ENCODE data around the gene NAA50. TPM values are rescaled to one million over a fixed set of nuclear protein-coding genes. Genes with fewer than 3 reads are reported as not detected.
A peak's percentile ranks its signal among the peaks of the same experiment; 100 is the strongest.

NAA50 gene
- total RNA-seq, 1 donor from 2014 or later: 208 TPM

DNA sequence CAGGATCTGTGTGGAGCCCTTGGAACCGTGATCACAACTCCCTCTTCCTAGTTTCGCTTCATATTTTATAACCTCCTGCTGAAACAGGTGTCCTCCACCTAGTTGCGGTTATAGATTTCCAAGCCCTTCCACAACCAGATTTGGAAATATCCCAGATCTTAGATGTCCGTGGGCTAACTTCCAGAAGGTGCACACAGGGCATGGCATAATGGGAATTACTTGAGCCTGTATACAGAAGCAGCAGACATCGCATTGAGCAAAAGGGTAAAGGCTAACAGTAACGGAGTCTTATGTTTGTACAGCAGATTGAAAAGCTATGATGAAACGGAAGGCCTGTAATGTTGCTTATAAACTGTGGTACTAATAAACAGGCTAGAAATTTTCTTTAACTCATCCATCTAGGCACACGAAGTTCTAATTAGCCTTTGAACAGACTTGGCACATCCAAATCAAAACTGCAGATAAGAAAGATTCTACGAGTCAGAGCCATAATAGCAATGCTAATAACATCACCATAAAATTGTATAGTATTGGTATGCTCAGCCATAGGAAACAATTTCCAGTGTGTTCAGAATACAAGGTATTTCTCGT, 48.5 kb downstream of the NAA50 start:
- Histone ChIP-seq H3K27me3 (no peaks in the 10 kb centered on the region), H3F3A (ENCODE audit: low read depth) (peaks cover 17% of the 10 kb centered on the region), H3K4me3 (peak overlapping the region; percentile 61), H2AFZ (replicated peaks) (peak overlapping the region; percentile 60), H3K36me3 (no peaks in the 10 kb centered on the region), H3K9ac (peak overlapping the region; percentile 38), H3K79me2 (ENCODE audit: low read depth) (peaks cover 48% of the 10 kb centered on the region), H3K4me1 (peaks cover 16% of the 10 kb centered on the region), H3K4me2 (peak overlapping the region; percentile 91), H4K20me1 (ENCODE audit: low read depth) (peaks cover 1% of the 10 kb centered on the region), H3K27ac (no peak overlapping the region), H3K9me3 (ENCODE audit: low read depth) (no peaks in the 10 kb centered on the region)
- peaks cover 2% of the 10 kb centered on the region for H3K27me3 Mint-ChIP-seq (ENCODE audit: insufficient read depth, low read depth)
- no peak overlapping the region for H3K4me3 Mint-ChIP-seq
- TF ChIP-seq EZH2phosphoT487 (IDR thresholded peaks at IDR 0.05): no peak
- TF ChIP-seq, protein P1, sequence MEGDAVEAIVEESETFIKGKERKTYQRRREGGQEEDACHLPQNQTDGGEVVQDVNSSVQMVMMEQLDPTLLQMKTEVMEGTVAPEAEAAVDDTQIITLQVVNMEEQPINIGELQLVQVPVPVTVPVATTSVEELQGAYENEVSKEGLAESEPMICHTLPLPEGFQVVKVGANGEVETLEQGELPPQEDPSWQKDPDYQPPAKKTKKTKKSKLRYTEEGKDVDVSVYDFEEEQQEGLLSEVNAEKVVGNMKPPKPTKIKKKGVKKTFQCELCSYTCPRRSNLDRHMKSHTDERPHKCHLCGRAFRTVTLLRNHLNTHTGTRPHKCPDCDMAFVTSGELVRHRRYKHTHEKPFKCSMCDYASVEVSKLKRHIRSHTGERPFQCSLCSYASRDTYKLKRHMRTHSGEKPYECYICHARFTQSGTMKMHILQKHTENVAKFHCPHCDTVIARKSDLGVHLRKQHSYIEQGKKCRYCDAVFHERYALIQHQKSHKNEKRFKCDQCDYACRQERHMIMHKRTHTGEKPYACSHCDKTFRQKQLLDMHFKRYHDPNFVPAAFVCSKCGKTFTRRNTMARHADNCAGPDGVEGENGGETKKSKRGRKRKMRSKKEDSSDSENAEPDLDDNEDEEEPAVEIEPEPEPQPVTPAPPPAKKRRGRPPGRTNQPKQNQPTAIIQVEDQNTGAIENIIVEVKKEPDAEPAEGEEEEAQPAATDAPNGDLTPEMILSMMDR (IDR thresholded peaks at IDR 0.05): no peak
- TF ChIP-seq EZH2 (IDR thresholded peaks at IDR 0.05): no peak
- H3K27ac Mint-ChIP-seq: no peak overlapping the region
- DNase-seq (ENCODE audit: low spot score): no peak
- no peaks in the 10 kb centered on the region for H3K9me3 Mint-ChIP-seq
- H3K36me3 Mint-ChIP-seq: peaks cover 6% of the 10 kb centered on the region
- H3K4me1 Mint-ChIP-seq: peaks cover 15% of the 10 kb centered on the region

DNA sequence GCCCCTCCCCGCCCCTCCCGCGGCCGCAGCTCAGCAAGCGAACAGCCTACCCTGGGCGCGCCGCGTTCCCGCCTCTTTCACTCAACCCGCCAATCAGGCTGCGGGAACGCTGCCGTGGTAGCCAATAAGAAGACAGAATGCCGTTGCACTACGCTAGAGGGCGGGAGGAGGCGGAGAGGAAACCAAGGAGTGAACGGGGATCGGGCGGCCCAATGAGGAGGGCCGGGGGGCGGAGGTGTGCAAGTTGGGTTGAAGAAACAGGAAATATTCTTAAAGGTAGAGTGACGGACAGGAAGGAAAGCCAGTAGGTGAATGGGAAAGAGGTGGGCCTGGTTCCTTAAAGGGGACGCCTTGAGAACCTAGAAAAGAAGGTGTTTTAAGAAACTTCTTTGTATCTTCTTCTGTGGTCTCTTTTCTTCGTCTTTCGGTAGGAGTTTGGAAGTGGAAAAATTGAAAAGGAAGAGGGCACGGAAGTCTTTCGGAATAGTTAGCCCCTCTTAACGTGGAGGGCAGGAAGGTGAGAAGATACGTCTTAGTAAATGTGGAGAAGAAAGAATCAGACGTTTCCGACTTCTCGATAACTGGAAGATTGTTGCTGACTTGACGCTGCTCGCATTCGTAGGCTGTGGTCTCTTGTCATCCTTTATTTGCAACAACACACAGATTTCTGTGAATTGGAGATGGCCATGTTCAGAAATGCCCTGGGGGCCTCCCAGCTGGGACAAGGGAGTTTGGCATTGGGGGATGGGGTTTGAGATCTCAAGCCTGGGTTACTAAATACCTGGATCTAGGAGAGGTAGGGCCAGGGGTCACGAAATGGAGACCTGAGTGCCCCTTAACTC, 49.2 kb downstream of the NAA50 start:
- H3K4me3 ChIP-seq: peak overlapping the region; percentile 94
- peaks cover 3% of the 10 kb centered on the region for H4K20me1 ChIP-seq (ENCODE audit: low read depth)
- Mint-ChIP-seq H3K27me3 (ENCODE audit: insufficient read depth, low read depth) (peaks cover 2% of the 10 kb centered on the region), H3K4me1 (peaks cover 15% of the 10 kb centered on the region), H3K4me3 (no peak overlapping the region), H3K27ac (no peak overlapping the region), H3K36me3 (peaks cover 6% of the 10 kb centered on the region), H3K9me3 (no peaks in the 10 kb centered on the region)
- no peak overlapping the region for H3K27ac ChIP-seq
- H3K9me3 ChIP-seq (ENCODE audit: low read depth): no peaks in the 10 kb centered on the region
- peaks cover 17% of the 10 kb centered on the region for H3F3A ChIP-seq (ENCODE audit: low read depth)
- no peaks in the 10 kb centered on the region for H3K36me3 ChIP-seq
- H3K4me1 ChIP-seq: peaks cover 18% of the 10 kb centered on the region
- H3K79me2 ChIP-seq (ENCODE audit: low read depth): peaks cover 55% of the 10 kb centered on the region
- H2AFZ ChIP-seq (replicated peaks): peak overlapping the region; percentile 60
- H3K4me2 ChIP-seq: peak overlapping the region; percentile 91
- peak; percentile 99 for DNase-seq (ENCODE audit: low spot score)
- peak overlapping the region; percentile 38 for H3K9ac ChIP-seq
- H3K27me3 ChIP-seq: no peaks in the 10 kb centered on the region
- no peak for TF ChIP-seq EZH2phosphoT487 (IDR thresholded peaks at IDR 0.05)
- TF ChIP-seq EZH2 (IDR thresholded peaks at IDR 0.05): no peak
- TF ChIP-seq, protein P1 (IDR thresholded peaks at IDR 0.05): peak; percentile 22

DNA sequence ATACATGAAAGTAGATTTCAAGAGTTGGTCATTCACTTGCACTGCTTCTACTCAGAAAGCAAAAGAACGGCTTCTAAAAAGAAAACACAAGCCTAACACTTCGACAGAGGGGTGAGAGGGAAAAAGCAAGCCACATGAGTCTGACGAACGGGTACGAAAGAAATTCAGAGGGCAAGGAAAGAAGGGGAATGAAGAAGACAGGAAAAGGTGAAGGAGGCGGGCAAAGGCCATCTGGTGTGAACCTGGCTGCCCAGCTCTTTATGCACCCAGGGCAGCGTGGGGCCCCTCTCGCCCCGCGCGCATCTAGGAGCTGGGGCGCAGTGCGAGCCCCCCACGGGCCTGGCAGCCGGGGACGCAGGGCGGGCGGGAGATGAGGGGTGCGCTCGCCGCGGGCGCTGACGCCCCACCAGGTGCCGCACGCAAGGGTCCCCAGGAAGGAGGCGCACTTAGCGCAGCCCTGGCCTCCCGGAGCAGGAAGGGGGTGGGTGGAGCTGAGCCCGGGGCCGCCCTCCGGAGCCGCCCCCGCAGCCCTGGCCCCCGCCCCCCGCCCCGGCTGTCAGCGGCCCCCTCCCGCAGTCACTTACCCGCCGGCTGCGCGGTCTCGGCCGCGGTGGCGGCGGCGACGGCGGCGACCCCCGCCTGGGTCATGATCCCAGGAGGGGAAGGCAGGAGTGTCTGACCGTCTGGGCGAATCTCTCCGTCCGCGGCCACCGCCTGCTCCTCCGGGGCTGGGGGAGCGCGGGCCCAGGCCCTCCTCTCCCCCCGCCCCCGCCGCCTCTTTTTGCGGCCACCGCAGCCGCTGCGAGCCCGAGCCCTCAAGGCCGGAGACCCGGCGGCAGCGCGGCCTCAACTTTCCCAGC, 50.0 kb downstream of the NAA50 start, which contains the start of gene USF3:
Gene USF3, minus strand, starts transcription at position 857 of the 860 bp plus-strand sequence. CDS start 21,764 bp downstream, outside the sequence.
- H3K4me1 Mint-ChIP-seq: peaks cover 15% of the 10 kb centered on the region
- H3K4me3 Mint-ChIP-seq: peak within 1 kb of the TSS; percentile 100
- H3K27me3 ChIP-seq: no peaks in the 10 kb centered on the region
- peak within 1 kb of the TSS; percentile 99 for H3K4me2 ChIP-seq
- no peak for DNase-seq (ENCODE audit: low spot score)
- H3K4me3 ChIP-seq: peak within 1 kb of the TSS; percentile 94
- no peaks in the 10 kb centered on the region for H3K36me3 ChIP-seq
- H3K9ac ChIP-seq: peak within 1 kb of the TSS; percentile 69
- H4K20me1 ChIP-seq (ENCODE audit: low read depth): peaks cover 3% of the 10 kb centered on the region
- peak within 1 kb of the TSS; percentile 95 for H3K27ac ChIP-seq
- H3F3A ChIP-seq (ENCODE audit: low read depth): peaks cover 17% of the 10 kb centered on the region
- H3K79me2 ChIP-seq (ENCODE audit: low read depth): peaks cover 63% of the 10 kb centered on the region
- peaks cover 6% of the 10 kb centered on the region for H3K36me3 Mint-ChIP-seq
- H2AFZ ChIP-seq (replicated peaks): peak within 1 kb of the TSS; percentile 91
- TF ChIP-seq EZH2phosphoT487 (IDR thresholded peaks at IDR 0.05) (no peak), EZH2 (IDR thresholded peaks at IDR 0.05) (no peak)
- TF ChIP-seq, protein P1 (IDR thresholded peaks at IDR 0.05): no peak
- no peaks in the 10 kb centered on the region for H3K9me3 Mint-ChIP-seq
- H3K9me3 ChIP-seq (ENCODE audit: low read depth): no peaks in the 10 kb centered on the region
- peaks cover 25% of the 10 kb centered on the region for H3K4me1 ChIP-seq
- H3K27ac Mint-ChIP-seq: peak within 1 kb of the TSS; percentile 98
- peaks cover 2% of the 10 kb centered on the region for H3K27me3 Mint-ChIP-seq (ENCODE audit: insufficient read depth, low read depth)
